Suprapubic skin (tissue), 4 donors: ENCODE data around the gene PRR12. TPM values are rescaled to one million over a fixed set of nuclear protein-coding genes. Genes with fewer than 3 reads are reported as not detected.

Experiments used
- DNase-seq, 2 donors: peaks; one replicate each; pipeline ENCODE4 v3.0.0-alpha.2; 2019; ENCODE audit warnings: low spot score in 2 of 2
- H3K27ac ChIP-seq: fragments of 200-600 bp; sonication (generic); one replicate; pipeline ENCODE4 v1.5.1; 2019
- H3K27me3 ChIP-seq: fragments of 200-600 bp; sonication (generic); one replicate; pipeline ENCODE4 v1.5.1; 2019
- H3K36me3 ChIP-seq: fragments of 200-600 bp; sonication (generic); one replicate; pipeline ENCODE4 v1.5.1; 2019
- H3K4me1 ChIP-seq: fragments of 200-600 bp; sonication (generic); one replicate; pipeline ENCODE4 v1.5.1; 2019
- H3K4me3 ChIP-seq: fragments of 200-600 bp; sonication (generic); one replicate; pipeline ENCODE4 v1.5.1; 2019; ENCODE audit warnings: mild to moderate bottlenecking
- H3K9me3 ChIP-seq: fragments of 200-600 bp; sonication (generic); one replicate; pipeline ENCODE4 v1.5.1; 2019
- CTCF ChIP-seq, 2 donors: fragments of 200-600 bp in 1 of 2; fragments of 450-650 bp in 1 of 2; sonication (generic) in 1 of 2; IDR thresholded peaks; one replicate each; pipeline ENCODE4 v1.5.1; 2016 to 2019; ENCODE audit warnings: antibody characterized with exemption in 2 of 2, mild to moderate bottlenecking in 1 of 2, moderate library complexity in 1 of 2
- EP300 ChIP-seq: sonication (generic); formaldehyde crosslinking; IDR thresholded peaks from one replicate; pipeline ENCODE4 v1.6.1; 2017; ENCODE audit warnings: antibody characterized with exemption
- POLR2A ChIP-seq, 2 donors: fragments of 450-650 bp; IDR thresholded peaks; one replicate each; pipeline ENCODE4 v1.6.1; 2017; ENCODE audit warnings: antibody characterized with exemption in 2 of 2, mild to moderate bottlenecking in 2 of 2, moderate library complexity in 2 of 2
- POLR2AphosphoS5 ChIP-seq, 3 donors: sonication (generic); formaldehyde crosslinking; IDR thresholded peaks; one replicate each; pipeline ENCODE4 v1.6.1; 2017; ENCODE audit warnings: antibody characterized with exemption in 3 of 3
- WGBS: methylation state at CpG from one replicate; pipeline ENCODE4 v1.1.5; 2018; 5-methylcytosine and 5-hydroxymethylcytosine counted together
- total RNA-seq, 4 donors: library from RNA; depleted of rRNA; stranded (reverse); fragments of >200 nt; gene quantifications; one replicate each; pipeline ENCODE4 v1.1.0, GENCODE V29; 2016

The PRR12 gene
- total RNA-seq, 4 donors from 2014 or later, result 24.6 to 50.3 (median 38.9) TPM

DNA sequence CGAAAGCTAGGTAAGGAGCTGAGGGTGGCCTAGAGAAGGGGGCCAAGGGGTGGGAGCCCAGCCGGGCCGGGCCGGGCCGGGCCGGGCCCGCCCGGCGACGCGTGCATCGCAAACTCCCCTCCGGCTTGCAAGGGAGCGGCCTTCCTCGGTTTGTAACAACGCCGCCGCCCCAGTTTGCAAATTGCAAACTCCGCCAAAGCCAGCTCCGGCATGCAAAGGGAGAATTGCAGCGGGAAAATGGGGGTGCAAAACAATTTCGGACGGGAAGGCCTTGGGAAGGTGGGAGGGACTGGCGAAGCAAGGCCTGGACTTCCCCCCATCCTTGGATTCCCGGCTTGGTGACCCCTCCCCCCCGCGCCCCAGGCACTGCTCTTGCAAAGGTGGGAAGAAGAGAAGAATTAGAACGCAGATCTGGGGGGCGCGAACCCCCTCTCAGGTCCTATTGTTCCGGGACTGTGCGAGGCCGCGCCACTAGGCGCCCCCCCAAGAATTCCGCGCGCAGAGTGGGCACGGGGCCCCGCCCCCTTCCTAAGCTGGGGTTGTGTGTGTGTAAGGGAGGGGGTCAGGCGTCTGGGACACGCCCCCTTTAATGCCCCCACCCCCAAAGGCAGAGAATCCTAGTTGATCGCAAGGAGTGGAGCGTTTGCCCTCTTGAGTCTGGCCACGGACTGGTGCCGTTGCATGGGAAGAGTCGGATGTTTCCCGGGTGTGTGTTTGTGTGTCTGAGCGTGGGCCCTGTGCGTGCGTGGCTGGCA, 926 bp downstream of the PRR12 start:
- Histone ChIP-seq H3K36me3 (peaks cover 30% of the 10 kb centered on the region), H3K27me3 (no peaks in the 10 kb centered on the region), H3K9me3 (no peaks in the 10 kb centered on the region), H3K4me1 (peaks cover 37% of the 10 kb centered on the region), H3K27ac (peak overlapping the region; percentile 91), H3K4me3 (peak overlapping the region; percentile 94)
- peak in 1 of 2 donors; percentile 84 for DNase-seq
- TF ChIP-seq POLR2AphosphoS5 (IDR thresholded peaks at IDR 0.05) (no peak), EP300 (no peak), CTCF (IDR thresholded peaks at IDR 0.05) (no peak), POLR2A (IDR thresholded peaks at IDR 0.05) (no peak)
- 1% methylated on average over 35 of the region's 51 CpGs for WGBS

DNA sequence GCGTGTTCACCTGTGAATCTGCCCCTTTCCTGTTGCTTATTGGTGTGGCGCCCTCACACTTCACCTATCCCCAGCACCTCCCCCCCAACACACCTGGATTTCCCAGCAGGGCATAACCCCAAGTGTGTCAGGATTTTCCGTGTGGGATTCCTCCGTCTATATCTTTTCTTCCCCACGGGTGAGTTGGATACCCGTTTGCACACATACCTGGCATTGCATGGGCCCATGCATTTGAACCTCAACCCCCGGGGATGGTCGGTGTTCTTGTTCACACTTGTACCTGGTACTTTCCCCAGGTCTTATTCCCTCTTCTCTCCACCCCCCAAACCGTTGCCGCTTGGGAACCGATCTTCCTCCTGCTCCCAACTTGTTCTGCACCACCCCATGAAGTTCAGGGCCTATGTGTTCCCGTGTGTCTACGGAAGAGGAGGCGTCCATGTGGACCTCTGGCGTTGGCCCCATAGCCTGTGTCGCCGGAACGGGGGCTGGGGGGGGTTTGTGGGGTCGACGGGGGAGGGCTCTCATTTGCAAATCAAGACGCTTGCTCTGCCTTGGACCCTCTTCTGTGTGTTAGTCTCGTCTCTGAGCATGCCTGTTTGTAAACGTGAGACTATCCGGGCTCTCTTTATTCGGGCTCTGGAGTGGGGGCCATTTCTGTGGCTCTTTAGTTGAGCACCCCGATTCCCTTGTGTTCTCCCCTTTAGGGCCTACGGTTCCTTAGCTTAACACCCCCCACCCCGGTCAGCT, 1.7 kb downstream of the PRR12 start:
- no peak for DNase-seq
- Histone ChIP-seq H3K4me3 (peak overlapping the region; percentile 94), H3K27ac (peak overlapping the region; percentile 91), H3K36me3 (peaks cover 38% of the 10 kb centered on the region), H3K27me3 (no peaks in the 10 kb centered on the region), H3K4me1 (peaks cover 37% of the 10 kb centered on the region), H3K9me3 (no peaks in the 10 kb centered on the region)
- WGBS, result 5% methylated on average over 28 of the region's 28 CpGs
- TF ChIP-seq POLR2A (IDR thresholded peaks at IDR 0.05) (no peak), EP300 (no peak), CTCF (IDR thresholded peaks at IDR 0.05) (no peak), POLR2AphosphoS5 (IDR thresholded peaks at IDR 0.05) (no peak)

DNA sequence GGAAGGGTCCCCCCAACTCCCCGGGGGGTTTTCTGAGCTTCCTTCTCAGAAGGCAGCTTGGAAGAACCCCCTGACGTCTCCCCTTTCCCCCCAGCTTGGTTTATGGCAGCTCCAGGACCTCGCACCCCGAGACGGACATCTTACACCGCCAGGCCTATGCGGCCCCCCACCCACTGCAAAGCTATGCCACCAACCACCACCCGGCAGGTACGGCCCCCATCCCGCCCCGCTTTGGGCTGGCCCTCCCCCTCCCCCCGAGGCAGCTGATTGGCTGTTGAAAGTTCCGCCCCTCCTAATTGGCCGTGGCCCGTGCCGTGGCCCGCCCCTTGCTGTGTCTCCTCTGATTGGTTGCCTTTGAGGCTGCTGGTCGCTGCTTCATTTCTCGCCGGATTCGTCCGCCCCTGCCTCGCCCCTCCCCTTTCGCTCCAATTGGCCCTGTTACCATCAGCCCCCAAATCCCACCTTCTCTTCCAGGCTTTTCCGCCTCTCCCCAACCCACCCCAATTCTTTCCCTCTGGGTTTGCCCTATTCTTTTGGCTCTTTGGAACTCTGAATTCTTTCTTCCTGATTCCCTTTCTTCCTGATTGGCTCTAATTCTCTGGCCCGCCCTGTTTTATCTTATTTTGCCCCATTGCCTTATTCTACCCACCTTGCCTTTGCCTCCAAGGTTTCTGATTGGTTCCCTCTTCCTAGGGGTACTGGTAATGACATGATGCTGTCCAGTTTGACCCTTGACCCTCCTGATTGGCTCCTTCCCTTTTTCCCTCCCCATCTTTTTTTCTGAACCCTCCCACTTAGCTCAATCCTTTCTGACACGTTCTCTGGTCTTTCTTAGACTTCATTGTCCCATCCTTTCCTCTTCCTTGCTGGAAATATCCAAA, 2.5 kb downstream of the PRR12 start:
- peak overlapping the region; percentile 94 for H3K4me3 ChIP-seq
- no peaks in the 10 kb centered on the region for H3K9me3 ChIP-seq
- H3K4me1 ChIP-seq, result peaks cover 37% of the 10 kb centered on the region
- H3K36me3 ChIP-seq, result peaks cover 46% of the 10 kb centered on the region
- peak; percentile 97 for DNase-seq
- peak overlapping the region; percentile 91 for H3K27ac ChIP-seq
- no peaks in the 10 kb centered on the region for H3K27me3 ChIP-seq
- 5% methylated on average over 24 of the region's 27 CpGs for WGBS
- TF ChIP-seq EP300 (no peak), POLR2A (IDR thresholded peaks at IDR 0.05) (no peak), CTCF (IDR thresholded peaks at IDR 0.05) (no peak), POLR2AphosphoS5 (IDR thresholded peaks at IDR 0.05) (no peak)

GRCh38 chr19:49594157-49594992, 3.4 kb downstream of the PRR12 start:
- 94% methylated on average over 35 of the region's 35 CpGs for WGBS
- H3K4me1 ChIP-seq, result peaks cover 37% of the 10 kb centered on the region

More at GRCh38 chr19:49594157-49594992, 3.4 kb downstream of the PRR12 start:
- Histone ChIP-seq H3K27ac (peak overlapping the region; percentile 91), H3K27me3 (no peaks in the 10 kb centered on the region), H3K36me3 (peaks cover 55% of the 10 kb centered on the region), H3K4me3 (no peak overlapping the region), H3K9me3 (no peaks in the 10 kb centered on the region)
- no peak for DNase-seq
- TF ChIP-seq EP300 (no peak), POLR2AphosphoS5 (IDR thresholded peaks at IDR 0.05) (no peak), POLR2A (IDR thresholded peaks at IDR 0.05) (no peak), CTCF (IDR thresholded peaks at IDR 0.05) (no peak)
